ENCODE data around the gene TSPAN19.
A peak's percentile ranks its signal among the peaks of the same experiment; 100 is the strongest.
"Not testable (repeated sequence)": the region's sequence is repeated elsewhere in the genome, so short reads cannot be mapped to it uniquely, and the experiment has no call there.

Gene TSPAN19

DNA sequence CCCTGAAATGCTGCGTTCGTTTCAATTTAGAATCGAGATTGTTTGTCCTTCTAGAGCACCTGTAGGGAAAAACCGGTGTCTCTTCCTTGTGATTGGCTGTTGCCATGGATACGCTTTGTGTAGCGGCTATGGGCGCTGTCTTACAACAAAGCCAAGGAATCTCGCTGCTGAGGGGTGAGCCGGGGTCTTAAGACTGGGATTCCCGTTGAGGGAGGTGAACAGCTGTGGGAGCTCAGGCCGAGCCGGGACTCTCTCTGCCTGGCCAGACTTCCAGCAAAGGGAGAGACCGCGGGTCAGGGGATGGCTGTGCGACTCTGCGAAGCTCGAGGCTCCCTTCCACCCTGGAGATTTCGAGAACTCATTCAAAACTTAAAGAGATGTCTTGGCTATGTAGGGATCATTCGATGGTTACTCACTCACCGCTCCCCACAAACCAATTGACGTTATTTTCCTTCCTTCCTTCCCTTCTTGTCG lies at the start of gene TSPAN19, which contains the start of gene LRRIQ1:
Gene TSPAN19 (minus strand): TSS at position 44 of the 474 bp plus-strand sequence. CDS start 6,331 bp downstream, outside the sequence.
Gene LRRIQ1 (plus strand): TSS at position 118 of the 474 bp plus-strand sequence. CDS start 1,826 bp downstream, outside the sequence.
- DNase-seq, result peak in 1 of 6 experiments; percentile 2

- no peak for DNase-seq
Measured at GRCh38 chr12:85085066-85085465, 49.0 kb upstream of the TSPAN19 start.

DNA sequence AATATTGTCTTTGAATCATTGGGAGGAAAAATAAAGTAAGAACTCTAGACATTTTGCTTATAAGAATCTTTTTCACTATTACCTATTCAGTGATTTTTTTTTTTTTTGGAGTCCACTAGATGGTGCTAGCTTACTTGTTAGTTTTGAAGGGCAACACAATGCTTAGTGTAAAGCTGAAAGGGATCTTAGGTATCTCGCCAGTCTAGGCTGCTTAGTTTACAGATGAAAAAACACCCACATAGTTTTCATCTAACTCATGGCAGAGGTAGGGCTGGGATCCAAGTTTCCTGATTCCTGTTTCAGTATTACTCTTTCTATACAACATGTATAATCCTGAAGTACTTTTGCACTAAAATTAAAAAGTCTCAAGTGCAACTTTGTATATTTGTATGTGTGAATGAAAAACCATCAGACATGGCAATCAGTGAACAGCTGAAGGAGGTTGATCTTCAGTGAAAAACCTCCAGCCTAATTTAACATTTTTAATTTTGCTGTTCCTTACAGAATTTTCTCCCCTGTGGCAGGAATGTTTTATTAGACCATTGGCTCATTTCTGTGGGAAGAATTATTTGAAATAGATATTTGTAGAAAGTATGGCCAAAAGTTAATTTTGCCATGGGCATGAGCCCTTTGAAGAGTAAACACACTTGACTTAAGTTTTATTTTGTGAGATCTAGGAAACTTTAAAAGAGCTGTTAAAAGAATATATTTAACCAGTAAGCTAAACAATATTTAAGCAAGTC lies 40.8 kb upstream of the TSPAN19 start:
- DNase-seq, result no peak

- DNase-seq, result no peak
Measured at GRCh38 chr12:85072826-85073225, 36.7 kb upstream of the TSPAN19 start.

DNA sequence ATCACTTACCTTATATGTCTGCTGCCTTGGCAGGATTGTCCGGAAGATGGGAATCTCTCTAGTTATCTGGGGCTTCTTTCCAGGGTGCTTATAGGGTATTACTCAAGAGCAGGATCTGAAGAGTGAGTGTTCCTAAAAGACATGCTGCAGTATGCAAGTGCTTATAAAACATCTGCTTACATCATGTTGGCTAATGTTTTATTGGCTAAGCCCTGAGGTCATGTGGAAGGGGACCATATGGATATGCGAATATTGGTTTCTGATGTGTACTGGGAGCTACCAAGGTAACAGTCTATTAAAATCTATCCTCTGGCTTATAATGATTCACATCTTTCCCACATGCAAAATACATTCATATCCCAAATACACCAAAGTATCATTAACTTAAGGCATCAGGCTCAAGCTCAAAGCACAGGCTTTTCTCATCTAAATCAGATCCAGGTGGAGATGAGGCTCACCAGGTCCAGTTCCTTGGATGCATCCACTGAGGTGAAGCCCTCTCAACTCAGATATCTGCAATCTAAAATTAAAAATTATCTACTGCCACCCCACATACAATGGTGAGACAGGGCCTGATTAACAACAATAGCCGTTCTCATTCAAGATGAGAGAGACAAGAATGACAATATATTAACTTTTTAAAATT lies 29.9 kb upstream of the TSPAN19 start:
- DNase-seq, result no peak

DNA sequence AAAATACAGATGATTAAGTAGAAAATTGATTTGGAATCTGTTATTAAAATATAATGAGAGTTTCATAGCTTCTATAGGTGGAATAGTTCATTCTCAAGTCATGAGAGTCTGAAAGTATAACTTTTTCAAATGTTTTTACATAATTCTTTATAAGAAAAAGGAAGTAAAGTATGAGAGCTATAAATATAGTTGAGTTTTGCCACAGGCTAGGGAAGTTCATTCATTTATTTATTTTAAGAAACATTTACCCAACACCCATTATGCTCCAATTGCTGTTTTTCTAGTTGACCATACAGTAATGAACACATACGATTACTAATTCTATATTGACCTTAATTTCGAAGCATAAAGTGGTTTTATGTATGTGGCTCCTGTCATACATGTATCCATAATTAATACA lies 24.8 kb upstream of the TSPAN19 start:
- no peak for DNase-seq

DNA sequence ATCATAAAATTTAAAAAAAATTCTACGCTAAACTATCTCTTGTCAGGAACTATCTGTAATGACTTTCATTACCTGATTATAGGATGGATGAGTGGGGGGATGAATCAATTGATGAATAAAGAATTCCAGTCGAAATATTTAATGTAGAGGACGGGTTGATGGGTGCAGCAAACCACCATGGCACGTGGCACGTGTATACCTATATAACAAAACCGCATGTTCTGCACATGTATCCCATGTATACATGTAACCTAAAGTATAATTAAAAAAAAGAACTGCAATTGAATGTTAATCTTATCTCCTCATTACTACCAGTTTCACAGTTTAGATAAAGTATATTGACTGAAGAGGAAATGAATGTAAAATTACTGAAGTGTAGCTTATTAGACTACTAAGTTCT lies 23.5 kb upstream of the TSPAN19 start:
- no peak for DNase-seq

GRCh38 chr12:85058339-85058738 lies 22.3 kb upstream of the TSPAN19 start:
- DNase-seq, result no peak

GRCh38 chr12:85057370-85057963 lies 21.4 kb upstream of the TSPAN19 start:
- DNase-seq, result peak in 1 of 6 experiments; percentile 4

DNA sequence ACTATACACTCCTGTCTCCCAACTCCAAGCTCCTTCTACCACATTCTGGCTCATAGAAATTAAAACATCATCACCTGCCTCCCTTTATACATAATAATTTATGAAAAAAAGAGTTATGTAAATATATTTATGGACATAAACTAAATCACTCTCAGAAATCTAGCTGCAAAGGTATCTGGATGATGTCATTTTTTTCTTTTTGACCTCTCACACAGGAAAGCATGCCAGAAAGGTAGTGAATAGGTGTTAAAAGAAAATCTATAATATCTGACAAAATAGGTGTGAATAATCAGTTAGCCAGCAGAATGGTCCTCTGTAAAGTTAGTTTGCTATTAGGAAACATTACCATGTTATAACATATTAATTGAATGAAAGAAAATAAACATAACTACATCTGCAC lies 7.8 kb upstream of the TSPAN19 start:
- DNase-seq, result no peak

GRCh38 chr12:85041395-85041794 lies 5.3 kb upstream of the TSPAN19 start:
- DNase-seq, result no peak

DNA sequence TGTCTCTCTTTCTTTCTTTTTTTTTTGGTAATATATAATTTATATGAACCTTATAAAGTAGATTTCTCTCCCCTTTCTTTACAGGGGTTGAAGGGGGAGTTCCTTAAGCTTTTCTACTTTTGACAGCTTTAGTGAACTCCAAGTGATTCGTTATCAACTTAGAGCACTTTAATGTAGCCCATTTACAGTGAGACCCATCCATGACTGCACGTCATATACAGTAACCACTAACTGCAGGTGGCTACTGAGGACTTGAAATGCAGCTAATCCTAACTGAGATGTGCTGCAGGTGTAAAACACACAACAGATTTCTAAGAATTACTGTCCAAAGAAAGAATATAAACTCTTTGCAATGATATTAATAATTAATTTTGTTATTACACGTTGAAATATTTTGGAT lies 656 bp upstream of the TSPAN19 start:
- DNase-seq, result no peak

DNA sequence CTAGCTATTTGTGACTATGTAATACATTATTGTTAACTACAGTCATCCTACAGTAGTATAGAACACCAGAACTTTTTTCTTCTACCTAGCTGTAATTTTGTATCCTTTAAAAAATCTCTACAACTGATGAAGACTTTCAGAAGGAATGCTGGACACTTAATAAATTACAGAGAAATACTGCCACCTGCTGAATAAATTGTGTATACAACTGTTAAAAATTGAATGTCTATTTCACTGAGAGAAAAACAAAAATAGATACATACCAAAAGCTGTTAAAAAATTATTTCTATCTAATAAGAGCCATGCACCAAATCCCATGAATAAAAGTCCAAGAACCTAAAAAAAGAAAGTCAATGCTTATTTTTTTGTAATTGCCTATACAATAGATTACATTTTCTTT lies 6.6 kb downstream of the TSPAN19 start:
- peak in 1 of 6 experiments; percentile 1 for DNase-seq

- no peak for DNase-seq
Measured at GRCh38 chr12:85018098-85018497, 18.0 kb downstream of the TSPAN19 start.

- DNase-seq, result no peak
Measured at GRCh38 chr12:85017618-85018017, 18.5 kb downstream of the TSPAN19 start.

- no peak for DNase-seq
Measured at GRCh38 chr12:85017133-85017532, 18.9 kb downstream of the TSPAN19 start.

DNA sequence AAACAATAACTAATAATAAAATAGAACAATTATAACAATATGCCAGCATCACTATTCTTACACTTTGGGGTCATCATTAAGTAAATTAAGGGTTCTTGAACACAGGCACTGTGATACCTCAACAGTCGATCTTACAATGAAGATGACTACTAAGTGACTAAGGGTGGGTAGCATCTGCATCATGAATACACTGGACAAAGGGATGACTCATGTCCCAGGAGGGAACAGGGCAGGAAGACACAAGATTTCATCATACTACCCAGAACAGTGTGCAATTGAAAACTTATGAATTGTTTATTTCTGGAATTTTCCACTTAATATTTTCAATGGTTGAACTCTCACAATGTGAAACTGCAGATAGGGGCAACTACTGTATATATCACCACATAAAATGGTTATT lies 19.7 kb downstream of the TSPAN19 start:
- no peak for DNase-seq

DNA sequence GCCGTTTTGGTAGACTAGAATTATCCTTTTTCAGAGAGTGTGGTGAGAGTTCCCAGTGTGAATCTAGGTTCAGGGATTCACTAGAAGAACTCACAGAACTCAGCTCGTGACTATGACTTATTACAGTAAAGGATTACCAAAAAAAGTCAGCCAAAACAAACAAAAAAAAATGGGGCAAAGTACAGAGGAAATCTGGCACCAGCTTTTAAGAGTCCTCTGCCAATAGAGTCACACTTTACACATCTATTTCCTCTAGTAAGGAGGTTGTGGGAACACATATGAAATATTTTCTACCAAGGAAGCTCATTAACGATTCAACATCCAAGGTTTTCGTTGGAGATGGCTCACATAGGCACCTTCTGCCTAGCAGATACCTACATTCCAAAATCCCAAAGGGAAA lies 28.2 kb downstream of the TSPAN19 start:
- no peak for DNase-seq

DNA sequence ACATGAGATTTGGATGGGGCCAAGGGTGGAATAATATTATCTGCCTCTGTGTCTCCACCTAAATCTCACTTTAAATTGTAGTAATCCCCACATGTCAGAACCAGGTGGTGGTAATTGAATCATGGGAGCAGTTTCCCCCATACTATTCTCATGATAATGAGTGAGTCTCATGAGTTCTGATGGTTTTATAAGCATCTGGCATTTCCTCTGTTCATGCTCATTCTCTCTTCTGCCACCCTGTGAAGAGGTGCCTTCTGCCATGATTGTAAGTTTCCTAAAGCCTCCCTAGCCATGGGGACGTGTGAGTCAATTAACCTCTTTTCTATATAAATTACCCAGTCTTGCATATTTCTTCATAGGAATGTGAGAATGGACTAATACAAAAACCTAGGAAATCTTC lies 29.9 kb downstream of the TSPAN19 start:
- DNase-seq, result no peak

GRCh38 chr12:85005615-85006014 lies 30.5 kb downstream of the TSPAN19 start:
- DNase-seq, result no peak

GRCh38 chr12:85005047-85005446 lies 31.0 kb downstream of the TSPAN19 start:
- not testable (repeated sequence) for DNase-seq

GRCh38 chr12:85004204-85004603 lies 31.9 kb downstream of the TSPAN19 start:
- DNase-seq, result no peak

DNA sequence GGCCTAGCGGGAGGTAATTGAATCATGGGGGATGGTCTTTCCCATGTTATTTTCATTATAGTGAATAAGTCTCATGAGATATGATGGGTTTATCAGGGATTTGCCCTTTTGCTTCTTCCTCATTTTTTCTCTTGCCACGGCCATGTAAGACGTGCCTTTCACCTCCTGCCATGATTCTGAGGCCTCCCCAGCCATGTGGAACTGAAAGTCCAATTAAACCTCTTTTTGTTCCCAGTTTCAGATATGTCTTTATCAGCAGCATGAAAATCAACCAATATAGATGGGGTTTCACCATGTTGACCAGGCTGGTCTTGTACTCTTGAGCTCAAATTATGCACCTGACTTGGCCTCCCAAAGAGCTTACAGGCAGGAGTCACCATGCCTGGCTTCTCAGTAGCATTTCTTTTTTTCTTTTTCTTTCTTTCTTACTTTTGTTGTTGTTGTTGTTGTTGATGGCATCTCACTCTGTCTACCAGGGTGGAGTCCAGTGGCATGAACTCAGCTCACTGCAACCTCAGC lies 33.2 kb downstream of the TSPAN19 start:
- no peak for DNase-seq

- no peak for DNase-seq
Measured at GRCh38 chr12:85000729-85001128, 35.3 kb downstream of the TSPAN19 start.
